GM10248 (cell line): ENCODE measurements around the gene GBE1.

Source experiments
- CTCF ChIA-PET: fragments of 300-600 bp; sonication (Branson Sonifier 250); formaldehyde crosslinking; extraction: SDS; loops from one replicate; lab custom pipeline; 2021; ENCODE audit warnings: antibody characterized with exemption; lab: Yijun Ruan, JAX
- POLR2A ChIA-PET: fragments of 350-650 bp; sonication (Branson Sonifier 250); formaldehyde crosslinking; extraction: SDS; loops from one replicate; lab custom pipeline; 2020; ENCODE audit warnings: antibody characterized with exemption; lab: Yijun Ruan, JAX
- DNase-seq: peaks from one replicate; pipeline ENCODE4 v3.0.0; 2012; ENCODE audit errors: extremely low spot score
- TF ChIP-seq, protein P1 (sequence below): IDR thresholded peaks from 2 replicates; pipeline ENCODE4 v1.5.1; 2012; ENCODE audit warnings: mild to moderate bottlenecking, low read depth; ENCODE audit errors: extremely low read depth, missing control alignments, control extremely low read depth

Gene GBE1

DNA sequence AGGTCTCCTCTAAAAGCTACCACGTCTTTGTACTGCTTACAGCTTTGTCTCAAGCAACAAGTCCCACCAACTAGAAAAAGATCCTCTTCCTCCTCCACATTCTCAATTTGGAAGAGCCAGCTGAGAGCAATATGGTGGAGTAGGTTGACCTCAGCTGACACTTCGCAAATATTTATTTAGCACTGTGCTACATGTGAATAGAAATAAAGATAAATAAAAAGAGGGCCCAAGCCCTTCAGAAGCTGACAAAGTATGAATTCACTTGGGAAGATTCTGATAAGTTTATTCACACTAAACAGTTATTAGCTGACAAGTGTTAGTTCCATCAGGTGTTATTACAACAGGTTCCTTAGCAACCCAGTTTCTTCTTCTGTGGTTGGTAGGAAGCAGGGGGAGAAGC is 310.3 kb downstream of the GBE1 start:
- CTCF ChIA-PET: interaction anchor here (1.2 to 1.3 kb wide), 2 partner anchors 10 to 22 kb away, joined by 3 to 4 read pairs; no protein-coding TSS in a partner anchor
- TF ChIP-seq, protein P1, sequence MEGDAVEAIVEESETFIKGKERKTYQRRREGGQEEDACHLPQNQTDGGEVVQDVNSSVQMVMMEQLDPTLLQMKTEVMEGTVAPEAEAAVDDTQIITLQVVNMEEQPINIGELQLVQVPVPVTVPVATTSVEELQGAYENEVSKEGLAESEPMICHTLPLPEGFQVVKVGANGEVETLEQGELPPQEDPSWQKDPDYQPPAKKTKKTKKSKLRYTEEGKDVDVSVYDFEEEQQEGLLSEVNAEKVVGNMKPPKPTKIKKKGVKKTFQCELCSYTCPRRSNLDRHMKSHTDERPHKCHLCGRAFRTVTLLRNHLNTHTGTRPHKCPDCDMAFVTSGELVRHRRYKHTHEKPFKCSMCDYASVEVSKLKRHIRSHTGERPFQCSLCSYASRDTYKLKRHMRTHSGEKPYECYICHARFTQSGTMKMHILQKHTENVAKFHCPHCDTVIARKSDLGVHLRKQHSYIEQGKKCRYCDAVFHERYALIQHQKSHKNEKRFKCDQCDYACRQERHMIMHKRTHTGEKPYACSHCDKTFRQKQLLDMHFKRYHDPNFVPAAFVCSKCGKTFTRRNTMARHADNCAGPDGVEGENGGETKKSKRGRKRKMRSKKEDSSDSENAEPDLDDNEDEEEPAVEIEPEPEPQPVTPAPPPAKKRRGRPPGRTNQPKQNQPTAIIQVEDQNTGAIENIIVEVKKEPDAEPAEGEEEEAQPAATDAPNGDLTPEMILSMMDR: no peak

DNA sequence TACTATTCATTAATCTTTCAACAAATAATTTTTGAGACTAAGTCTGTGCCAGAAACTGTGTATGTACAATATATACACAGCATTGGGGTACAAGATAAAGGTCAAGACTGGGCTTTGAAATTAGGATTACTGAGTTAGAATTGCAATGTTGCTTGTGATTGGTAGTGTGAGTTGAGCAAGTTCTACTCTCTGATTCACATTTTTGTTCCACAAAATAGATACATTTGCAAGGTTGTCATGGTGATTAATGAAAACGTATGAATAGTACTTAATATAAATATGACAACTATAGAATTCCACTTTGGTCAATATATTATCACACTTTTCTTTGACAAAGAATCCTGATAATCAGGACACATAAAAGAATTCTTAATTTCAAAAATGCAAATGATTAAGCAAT is 314.6 kb downstream of the GBE1 start:
- no peak for DNase-seq
- ChIA-PET POLR2A (no interaction called here), CTCF (no interaction called here)
- TF ChIP-seq, protein P1: no peak

More for the DNA sequence above, 310.3 kb downstream of the GBE1 start:
- POLR2A ChIA-PET: no interaction called here
- no peak for DNase-seq

DNA sequence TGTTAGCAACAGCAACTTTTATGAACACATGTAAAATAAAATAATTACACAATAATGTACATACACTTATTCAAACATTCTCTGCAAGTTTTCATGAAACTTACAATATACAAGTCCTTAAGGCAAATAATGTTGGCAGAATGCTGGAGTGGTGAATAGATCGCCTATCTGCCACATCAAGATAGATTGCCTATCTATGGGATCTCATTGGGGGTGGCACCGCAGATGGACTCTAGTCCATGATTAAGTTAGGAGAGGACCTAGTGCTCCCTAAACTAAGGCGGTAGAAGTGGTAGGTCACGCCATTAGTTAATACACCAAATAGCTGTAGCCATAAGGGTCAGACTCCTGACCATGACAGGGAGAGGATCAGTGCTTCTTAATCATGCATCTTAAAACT is 315.7 kb downstream of the GBE1 start:
- CTCF ChIA-PET: no interaction called here
- no peak for DNase-seq
- TF ChIP-seq, protein P1: no peak
- POLR2A ChIA-PET: no interaction called here

DNA sequence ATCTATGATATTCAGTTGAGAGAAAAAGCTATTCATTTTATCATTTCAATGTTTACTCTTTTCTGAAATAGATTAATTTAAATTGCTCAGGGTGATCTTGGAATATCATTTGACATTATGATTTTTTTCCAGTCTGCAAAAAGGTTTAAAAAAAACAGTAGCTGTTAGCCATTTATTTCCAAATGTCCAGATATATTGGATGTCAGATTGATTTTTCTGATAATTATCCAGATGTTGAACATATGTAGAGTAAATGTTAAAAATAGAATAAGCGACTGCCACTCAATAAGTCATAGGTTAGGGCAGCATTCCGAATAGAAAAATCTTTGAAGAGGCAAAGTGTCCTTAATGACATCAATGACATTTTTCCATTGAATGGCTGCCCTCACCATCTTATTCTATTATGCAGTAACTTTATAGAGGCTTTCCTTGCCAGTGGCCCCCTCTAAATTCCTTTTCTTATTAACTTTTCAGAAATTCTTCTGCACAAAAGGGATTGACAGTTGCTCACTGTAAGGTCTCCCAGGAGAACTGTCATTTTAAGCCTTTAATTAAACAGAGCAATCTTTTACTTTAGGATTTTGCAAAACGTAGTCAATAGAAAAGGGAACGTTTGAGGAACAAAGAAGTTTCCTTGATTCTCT is 316.5 kb downstream of the GBE1 start:
- ChIA-PET CTCF (no interaction called here), POLR2A (no interaction called here)
- DNase-seq: no peak
- TF ChIP-seq, protein P1: no peak

DNA sequence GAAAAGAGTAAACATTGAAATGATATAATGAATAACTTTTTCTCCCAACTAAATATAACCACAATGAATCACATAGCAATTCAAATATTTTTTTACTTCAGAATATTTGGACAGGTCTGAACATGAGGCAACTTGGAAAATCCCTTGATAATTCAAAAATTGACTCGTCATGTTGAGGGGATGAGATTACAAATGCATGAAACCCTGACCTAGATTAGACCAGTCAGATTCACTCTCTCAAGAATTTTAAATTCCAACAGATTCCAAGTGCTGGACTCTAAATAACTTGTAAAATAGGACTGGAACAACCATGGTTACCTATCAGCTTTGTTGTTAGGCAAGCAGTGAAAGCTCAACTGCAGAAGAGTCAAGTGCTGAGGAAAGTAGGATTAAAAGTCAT is 317.5 kb downstream of the GBE1 start:
- ChIA-PET CTCF (no interaction called here), POLR2A (no interaction called here)
- DNase-seq: no peak
- TF ChIP-seq, protein P1: no peak

DNA sequence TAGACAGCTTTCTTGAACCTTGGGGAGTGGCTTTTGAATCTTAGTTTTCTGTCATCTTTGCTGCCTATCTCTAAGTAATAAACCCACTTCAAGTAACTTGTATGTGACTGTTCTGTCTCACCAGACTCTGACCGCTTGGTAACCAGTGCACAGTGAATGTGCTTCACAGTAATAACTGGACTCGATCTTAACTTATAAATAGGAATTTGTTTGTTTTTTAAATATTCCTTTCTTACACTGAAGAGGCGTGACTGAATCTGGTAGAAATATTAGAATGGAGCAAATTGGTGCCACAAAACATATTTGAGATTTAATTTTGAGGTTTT is 318.0 kb downstream of the GBE1 start:
- TF ChIP-seq, protein P1: no peak
- ChIA-PET CTCF (no interaction called here), POLR2A (no interaction called here)
- DNase-seq: no peak

DNA sequence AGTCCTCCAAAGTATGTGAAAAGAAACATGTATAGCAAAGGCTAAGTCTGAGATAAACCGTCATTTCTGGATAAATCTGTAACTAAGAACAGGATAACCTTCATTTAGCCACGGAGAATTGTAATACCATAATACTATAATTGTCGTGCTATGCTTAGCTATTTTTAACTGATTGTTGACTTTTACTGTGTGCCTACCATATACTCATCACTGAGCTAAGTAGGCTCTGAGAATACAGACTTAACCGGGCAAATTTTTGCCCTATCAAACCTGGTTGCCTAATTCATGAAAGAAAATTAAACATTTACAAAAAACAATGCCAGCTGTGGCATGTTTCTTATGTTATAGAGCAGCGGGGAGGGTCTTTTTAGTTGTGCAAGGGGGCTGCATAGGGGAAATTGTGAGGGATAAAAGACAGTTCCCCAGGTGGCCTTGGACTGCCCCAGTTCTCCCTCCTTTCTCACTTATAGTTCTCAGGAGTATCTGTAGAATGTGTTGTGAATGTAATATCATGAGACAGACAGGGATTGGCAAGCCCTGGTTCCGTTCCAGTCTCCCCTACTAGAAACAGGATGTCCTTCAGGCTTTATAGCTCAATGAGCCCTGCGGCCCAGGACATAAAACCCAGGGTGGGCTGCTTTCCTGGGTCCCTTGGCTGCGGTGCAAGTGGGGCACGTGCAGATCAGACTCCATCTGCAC is 318.5 kb downstream of the GBE1 start:
- CTCF ChIA-PET: no interaction called here
- TF ChIP-seq, protein P1: no peak
- POLR2A ChIA-PET: no interaction called here
- no peak for DNase-seq
